Activated CD4-positive, CD25-positive, alpha-beta regulatory T cell treated with anti-CD3 and anti-CD28 coated beads, Interleukin-2, amount 50 U/mL, for 72 hours (primary cell): Measurements from ENCODE around the gene CPLX1.

ENCODE experiments used
- DNase-seq: peaks from one replicate; pipeline ENCODE4 v3.0.0; 2021

The CPLX1 gene

DNA sequence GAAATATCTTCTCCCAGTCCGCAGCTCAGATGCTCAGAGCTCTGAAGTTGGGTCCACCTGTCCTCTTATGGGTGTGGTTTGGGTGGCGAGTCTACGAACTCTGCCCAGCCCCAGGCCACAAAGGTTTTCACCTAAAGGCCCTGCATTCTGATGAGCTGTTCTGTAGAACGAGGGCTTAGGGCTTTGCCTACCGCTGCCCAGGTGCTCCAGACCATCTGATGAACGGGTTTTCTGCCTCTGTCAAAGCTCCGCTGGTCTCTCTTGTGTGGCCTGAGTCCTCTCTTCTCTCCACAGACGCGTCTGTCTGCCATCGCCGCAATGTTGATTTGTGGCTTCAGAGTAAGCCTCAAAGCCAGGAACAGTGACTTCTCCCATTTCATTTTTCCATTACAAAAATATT is 28.4 kb upstream of the CPLX1 start:
- DNase-seq = no peak

GRCh38 chr4:853416-853781 is 27.5 kb upstream of the CPLX1 start:
- DNase-seq = no peak

DNA sequence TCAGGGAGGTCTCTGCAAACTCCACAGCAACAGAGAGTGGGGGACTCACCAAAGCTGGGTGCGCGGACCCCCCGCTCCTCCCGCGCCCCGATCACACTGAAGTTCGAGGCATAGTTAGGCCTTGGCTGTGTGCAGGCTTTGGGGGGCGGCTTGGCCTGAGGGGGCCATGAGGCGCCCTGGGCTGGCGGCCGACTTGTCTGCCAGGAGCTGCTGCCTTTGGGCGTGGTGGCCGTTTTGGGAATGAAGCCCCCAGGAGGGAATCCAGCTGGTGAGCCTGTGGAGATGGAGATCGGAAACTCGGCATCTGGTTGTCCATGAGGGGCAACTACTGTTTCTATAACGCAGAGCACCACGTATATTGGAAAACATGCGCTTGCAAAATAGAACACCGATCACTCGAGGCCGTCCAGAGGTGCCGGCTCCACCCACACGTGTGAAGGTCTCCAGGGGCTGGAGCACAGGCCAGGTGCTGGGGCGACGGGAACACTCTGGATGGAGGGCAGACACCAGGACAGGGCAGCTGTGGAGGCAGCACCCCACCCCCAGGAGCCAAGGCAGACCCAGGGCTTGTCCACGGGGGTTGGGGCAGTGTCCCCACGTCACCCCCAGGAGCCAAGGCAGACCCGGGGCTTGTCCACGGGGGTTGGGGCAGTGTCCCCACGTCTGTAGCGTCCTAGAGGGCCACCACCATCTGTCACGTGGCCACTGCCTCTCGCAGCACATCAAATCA is 25.9 kb upstream of the CPLX1 start:
- no peak for DNase-seq

GRCh38 chr4:850323-850945 is 24.5 kb upstream of the CPLX1 start:
- DNase-seq = no peak

GRCh38 chr4:849478-850175 is 23.7 kb upstream of the CPLX1 start:
- no peak for DNase-seq

DNA sequence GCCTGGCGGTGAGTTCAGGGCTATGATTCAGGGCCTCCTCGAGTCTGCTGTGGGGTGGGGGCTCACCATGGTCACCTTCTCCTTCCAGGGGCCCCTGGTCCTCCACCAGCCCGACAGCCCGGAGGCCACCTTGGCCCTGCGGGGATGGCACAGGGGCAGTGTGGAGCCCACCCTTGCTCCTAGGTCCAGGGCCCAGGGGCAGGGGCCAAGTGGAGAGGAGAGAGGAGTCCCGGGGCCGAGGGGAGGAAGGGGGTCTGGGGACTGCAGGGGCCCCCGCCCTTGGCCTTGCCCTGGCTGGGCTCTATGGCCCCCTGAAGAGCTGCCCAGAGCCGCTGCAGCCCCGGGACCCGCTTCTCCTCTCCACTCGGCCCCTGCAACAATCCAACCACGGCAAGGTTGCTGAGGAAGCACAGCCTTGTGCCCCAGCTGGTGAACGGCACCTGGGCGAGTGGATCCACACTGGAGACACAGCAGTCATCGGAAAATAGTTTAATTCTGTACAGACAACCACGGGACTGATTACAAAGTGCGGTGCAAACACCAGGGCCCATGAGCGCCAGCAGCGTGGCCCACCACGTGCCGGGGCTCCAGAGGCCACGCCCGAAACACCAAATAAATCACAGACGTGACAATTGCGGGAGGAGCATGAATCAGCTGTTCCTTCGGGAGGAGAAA is 23.0 kb upstream of the CPLX1 start:
- DNase-seq = no peak

- DNase-seq = no peak
Observed at GRCh38 chr4:848307-848691, 22.4 kb upstream of the CPLX1 start.

- no peak for DNase-seq
Observed at GRCh38 chr4:845836-846251, 19.9 kb upstream of the CPLX1 start.

GRCh38 chr4:845233-845835 is 19.4 kb upstream of the CPLX1 start:
- no peak for DNase-seq

- no peak for DNase-seq
Observed at GRCh38 chr4:844752-845232, 18.9 kb upstream of the CPLX1 start.

GRCh38 chr4:839675-840443 is 13.9 kb upstream of the CPLX1 start:
- no peak for DNase-seq

- no peak for DNase-seq
Observed at GRCh38 chr4:837772-838171, 11.8 kb upstream of the CPLX1 start.

- no peak for DNase-seq
Observed at GRCh38 chr4:836750-837301, 10.9 kb upstream of the CPLX1 start.

DNA sequence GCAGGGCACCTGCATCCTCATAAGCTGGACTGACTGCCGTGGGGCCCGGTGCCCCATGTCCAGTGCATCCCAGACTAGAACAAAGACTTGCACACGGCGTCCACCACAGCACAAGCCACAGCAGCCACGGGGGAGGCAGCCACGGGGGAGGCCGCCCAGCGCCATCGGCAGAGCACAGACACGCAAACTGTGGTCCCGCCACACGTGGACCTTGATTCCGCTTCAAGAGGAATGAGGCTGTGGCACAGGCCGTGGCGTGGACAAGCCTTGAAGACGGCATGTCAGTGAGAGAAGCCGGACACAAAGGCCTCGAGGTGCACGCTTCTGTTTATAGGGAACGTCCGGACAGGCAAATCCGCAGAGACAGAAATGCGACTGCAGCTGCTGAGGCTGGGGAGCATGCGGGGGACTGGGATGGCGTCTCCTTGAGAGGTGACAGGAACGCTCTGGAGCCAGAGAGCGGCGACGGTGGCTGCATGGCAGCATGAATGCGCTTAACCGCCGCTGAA is 10.1 kb upstream of the CPLX1 start:
- no peak for DNase-seq

DNA sequence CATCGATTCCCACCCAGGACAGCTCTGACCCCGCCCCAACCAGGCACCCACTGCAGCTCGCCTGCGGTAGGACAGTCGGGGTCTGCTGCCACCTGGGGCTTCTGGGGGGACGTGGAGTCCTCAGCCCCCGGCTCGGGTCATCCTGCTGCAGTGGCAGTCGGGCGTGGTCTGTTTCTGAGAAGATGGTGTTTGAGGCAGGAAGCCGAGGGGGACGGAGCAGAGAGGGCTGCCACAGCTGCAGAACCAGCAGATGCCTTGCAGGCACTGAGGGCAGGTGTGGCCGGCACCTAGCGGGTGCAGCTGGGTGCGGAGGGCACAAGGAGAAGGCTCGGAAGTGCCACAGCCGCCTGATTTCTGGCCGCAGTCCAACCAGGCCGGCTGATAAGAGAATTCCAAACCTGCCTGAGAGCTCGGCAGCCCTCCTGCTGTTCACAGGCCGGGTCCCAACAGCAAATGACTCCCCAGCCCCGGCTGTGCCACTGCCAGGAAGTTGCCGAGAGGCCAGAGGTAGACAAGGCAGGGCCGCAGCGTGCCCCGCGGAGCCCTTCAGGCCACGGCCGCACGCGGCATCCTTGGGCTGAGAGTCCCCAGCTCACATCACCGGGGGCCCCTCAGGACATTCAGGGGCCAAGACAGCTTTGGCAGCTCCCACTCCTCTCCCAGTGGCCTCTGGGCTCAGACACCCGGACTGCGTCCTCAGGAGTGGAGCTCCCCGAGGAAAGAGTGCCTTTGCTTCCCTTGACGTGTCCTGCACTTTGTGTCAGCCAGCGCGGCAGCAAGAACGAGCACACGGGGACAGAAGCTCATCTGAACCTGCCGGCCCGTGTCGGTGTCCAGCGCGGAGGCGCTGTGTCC is 9.4 kb upstream of the CPLX1 start:
- no peak for DNase-seq

- no peak for DNase-seq
Observed at GRCh38 chr4:834368-835147, 8.6 kb upstream of the CPLX1 start.

GRCh38 chr4:833731-834367 is 7.9 kb upstream of the CPLX1 start:
- DNase-seq = no peak

DNA sequence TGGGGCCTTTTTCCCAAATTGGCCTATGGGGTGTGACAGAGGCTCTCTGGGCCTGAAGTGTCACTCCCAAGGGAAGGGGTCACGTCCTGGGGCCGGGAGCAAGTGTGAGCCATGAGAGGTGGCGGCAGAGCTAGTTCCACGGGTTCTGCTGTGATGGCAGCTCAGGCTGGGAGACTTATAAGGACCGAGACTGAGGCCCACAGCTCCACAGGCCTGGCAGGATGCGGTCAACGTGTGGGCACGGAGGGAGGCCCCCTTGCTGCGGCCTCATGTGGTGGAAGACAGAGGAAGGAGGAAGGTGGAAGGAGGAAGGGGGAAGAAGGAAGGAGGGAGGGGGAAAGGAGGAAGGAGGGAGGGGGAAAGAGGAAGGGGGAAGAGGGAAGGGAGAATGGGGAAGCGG is 7.2 kb upstream of the CPLX1 start:
- DNase-seq = no peak

GRCh38 chr4:832536-832935 is 6.6 kb upstream of the CPLX1 start:
- no peak for DNase-seq

GRCh38 chr4:832108-832507 is 6.2 kb upstream of the CPLX1 start:
- no peak for DNase-seq
